Measurements from ENCODE around the gene DBN1. TPM values are rescaled to one million over a fixed set of nuclear protein-coding genes. Genes with fewer than 3 reads are reported as not detected.

The DBN1 gene
- total and polyA plus RNA-seq, 2 experiments from 2014 or later = 185 to 295 TPM

DNA sequence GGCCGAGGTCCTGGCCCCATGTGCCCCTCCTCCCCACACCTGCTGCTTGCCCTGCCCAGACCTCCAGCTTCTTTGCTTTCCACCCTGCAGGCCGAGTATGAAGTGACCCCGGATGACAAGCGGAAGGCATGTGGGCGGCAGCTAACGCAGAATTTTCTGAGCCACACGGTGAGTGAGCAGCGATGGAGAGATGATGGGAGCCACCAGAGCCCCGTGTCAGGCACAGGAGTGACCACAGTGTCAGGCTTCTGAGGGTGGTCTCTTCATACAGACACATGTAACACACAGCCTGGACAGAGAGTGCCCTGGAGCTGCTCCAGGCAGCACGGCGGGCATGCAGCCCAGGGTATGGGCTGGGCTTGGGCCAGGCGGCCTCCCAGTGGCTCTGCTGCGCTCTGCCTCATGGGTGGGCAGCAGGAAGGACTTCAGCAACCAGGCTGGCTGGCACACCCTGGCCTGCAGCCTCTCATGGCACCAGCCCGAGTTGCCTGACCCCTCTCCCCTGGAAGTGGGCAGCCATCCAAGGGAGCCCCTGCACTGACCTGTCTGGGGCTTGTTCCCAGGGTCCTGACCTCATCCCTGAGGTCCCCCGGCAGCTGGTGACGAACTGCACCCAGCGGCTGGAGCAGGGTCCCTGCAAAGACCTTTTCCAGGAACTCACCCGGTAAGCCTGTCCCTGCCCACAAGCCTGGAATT lies 41.1 kb downstream of the DBN1 start:
- Histone ChIP-seq H3K9me3 (ENCODE audit: low read depth) (no peaks in the 10 kb centered on the region), H3K4me1 (ENCODE audit: low read depth) (no peaks in the 10 kb centered on the region), H3K27ac (no peak overlapping the region), H3K27me3 (no peaks in the 10 kb centered on the region), H3K4me3 (no peak overlapping the region), H3K36me3 (peaks cover 39% of the 10 kb centered on the region)
- DNase-seq (ENCODE audit: low read depth in 1 of 2, low spot score in 1 of 2) = no peak
- TF ChIP-seq, protein P1, sequence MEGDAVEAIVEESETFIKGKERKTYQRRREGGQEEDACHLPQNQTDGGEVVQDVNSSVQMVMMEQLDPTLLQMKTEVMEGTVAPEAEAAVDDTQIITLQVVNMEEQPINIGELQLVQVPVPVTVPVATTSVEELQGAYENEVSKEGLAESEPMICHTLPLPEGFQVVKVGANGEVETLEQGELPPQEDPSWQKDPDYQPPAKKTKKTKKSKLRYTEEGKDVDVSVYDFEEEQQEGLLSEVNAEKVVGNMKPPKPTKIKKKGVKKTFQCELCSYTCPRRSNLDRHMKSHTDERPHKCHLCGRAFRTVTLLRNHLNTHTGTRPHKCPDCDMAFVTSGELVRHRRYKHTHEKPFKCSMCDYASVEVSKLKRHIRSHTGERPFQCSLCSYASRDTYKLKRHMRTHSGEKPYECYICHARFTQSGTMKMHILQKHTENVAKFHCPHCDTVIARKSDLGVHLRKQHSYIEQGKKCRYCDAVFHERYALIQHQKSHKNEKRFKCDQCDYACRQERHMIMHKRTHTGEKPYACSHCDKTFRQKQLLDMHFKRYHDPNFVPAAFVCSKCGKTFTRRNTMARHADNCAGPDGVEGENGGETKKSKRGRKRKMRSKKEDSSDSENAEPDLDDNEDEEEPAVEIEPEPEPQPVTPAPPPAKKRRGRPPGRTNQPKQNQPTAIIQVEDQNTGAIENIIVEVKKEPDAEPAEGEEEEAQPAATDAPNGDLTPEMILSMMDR (IDR thresholded peaks at IDR 0.05; ENCODE audit: low read depth, low read length) = no peak

DNA sequence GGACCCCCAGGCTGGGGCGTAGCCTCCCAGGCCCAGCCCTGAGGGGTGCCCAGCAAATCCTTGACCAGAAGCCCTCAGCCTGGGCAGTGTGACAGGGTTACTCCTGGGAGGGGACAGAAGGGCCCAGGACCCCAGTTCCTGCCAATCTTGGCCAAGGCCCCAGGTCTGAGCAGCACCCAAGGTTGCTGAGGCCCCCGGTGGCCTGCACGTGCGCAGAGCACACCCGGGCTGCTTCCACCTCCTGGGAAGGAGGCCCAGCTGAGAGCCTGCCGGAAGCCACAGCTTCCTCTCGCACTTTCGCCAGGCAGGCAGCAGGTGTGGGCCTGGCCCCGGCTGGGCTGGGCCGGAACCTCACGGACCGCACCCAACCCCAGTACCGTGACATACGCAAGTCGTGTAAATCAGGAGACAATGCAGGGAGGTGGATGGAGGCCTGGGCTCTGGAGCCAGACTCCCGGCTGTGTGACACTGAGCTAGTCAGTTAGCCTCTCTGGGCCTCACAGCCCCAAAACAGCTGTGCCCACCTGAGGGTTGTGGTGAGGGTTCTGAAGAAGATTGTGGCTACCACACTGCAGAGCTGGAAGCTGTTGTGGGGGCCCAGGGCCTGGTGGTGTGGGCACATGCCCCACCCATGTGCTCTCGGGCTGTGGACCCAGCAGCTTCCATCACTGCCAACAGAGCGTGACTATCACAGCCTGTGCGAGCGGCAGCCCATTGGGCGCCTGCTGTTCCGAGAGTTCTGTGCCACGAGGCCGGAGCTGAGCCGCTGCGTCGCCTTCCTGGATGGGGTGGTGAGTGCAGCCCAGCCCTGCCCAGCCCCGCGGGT lies 41.9 kb downstream of the DBN1 start:
- TF ChIP-seq, protein P1 (IDR thresholded peaks at IDR 0.05; ENCODE audit: low read depth, low read length) = no peak
- H3K36me3 ChIP-seq = peaks cover 39% of the 10 kb centered on the region
- H3K27ac ChIP-seq = no peak overlapping the region
- H3K4me3 ChIP-seq = no peak overlapping the region
- no peaks in the 10 kb centered on the region for H3K4me1 ChIP-seq (ENCODE audit: low read depth)
- H3K27me3 ChIP-seq = no peaks in the 10 kb centered on the region
- no peak for DNase-seq (ENCODE audit: low read depth in 1 of 2, low spot score in 1 of 2)
- no peaks in the 10 kb centered on the region for H3K9me3 ChIP-seq (ENCODE audit: low read depth)

GRCh38 chr5:177430972-177431316 lies 42.5 kb downstream of the DBN1 start:
- no peaks in the 10 kb centered on the region for H3K27me3 ChIP-seq
- no peak for DNase-seq (ENCODE audit: low read depth in 1 of 2, low spot score in 1 of 2)
- no peaks in the 10 kb centered on the region for H3K9me3 ChIP-seq (ENCODE audit: low read depth)
- no peaks in the 10 kb centered on the region for H3K4me1 ChIP-seq (ENCODE audit: low read depth)
- H3K27ac ChIP-seq = no peak overlapping the region
- H3K4me3 ChIP-seq = no peak overlapping the region
- TF ChIP-seq, protein P1 (IDR thresholded peaks at IDR 0.05; ENCODE audit: low read depth, low read length) = no peak
- peaks cover 34% of the 10 kb centered on the region for H3K36me3 ChIP-seq

- Histone ChIP-seq H3K4me3 (no peak overlapping the region), H3K36me3 (peaks cover 29% of the 10 kb centered on the region), H3K9me3 (ENCODE audit: low read depth) (no peaks in the 10 kb centered on the region), H3K27me3 (no peaks in the 10 kb centered on the region), H3K4me1 (ENCODE audit: low read depth) (no peaks in the 10 kb centered on the region), H3K27ac (no peak overlapping the region)
- no peak for DNase-seq (ENCODE audit: low read depth in 1 of 2, low spot score in 1 of 2)
- TF ChIP-seq, protein P1 (IDR thresholded peaks at IDR 0.05; ENCODE audit: low read depth, low read length) = no peak
Measured at GRCh38 chr5:177430140-177430951, 43.1 kb downstream of the DBN1 start.

DNA sequence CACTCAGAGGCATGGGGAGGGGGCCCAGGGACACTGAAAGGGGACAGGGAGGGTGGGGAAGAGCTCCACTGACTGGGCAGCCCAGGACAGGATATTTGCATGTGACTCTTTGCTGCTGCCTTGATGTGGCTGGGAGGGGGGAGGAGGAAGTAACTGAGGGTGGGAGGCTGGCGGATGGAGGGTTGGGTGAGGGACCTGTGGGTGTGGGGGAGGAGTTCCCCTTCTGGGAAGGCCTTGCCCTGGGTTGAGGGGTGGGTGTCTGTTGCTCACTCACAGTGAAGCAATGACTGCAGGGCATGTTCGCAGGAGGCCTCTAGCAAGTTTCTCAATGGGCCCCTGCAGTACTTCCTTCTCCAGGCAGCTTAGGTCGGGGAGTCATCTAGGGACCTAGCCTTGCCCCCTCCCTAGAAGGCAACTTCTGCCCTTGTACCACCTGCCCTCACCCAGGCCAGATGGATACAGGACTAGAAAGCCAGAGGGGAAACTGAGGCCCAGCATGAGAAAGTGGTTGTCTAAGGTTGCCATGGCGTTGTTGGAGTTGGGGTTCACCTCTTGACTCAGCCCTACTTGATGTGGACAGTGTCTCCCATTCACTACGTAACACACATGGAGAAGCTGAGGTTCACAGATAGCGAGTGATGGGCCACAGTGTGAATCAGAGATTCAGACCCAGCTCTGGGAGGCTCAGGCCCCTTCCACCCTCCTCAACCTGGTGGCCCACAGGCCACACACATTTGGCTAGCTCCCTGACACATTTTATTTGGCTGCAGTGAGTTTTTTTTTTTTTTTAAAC lies 44.0 kb downstream of the DBN1 start:
- Histone ChIP-seq H3K4me3 (no peak overlapping the region), H3K27ac (no peak overlapping the region), H3K4me1 (ENCODE audit: low read depth) (no peaks in the 10 kb centered on the region), H3K36me3 (peaks cover 23% of the 10 kb centered on the region), H3K27me3 (no peaks in the 10 kb centered on the region), H3K9me3 (ENCODE audit: low read depth) (no peaks in the 10 kb centered on the region)
- TF ChIP-seq, protein P1 (IDR thresholded peaks at IDR 0.05; ENCODE audit: low read depth, low read length) = no peak
- DNase-seq (ENCODE audit: low read depth in 1 of 2, low spot score in 1 of 2) = peak in 1 of 2 donors; percentile 15
